ENCODE results near the gene OGG1. TPM values are rescaled to one million over a fixed set of nuclear protein-coding genes. Genes with fewer than 3 reads are reported as not detected.

The OGG1 gene
- total RNA-seq, 1 experiment from 2014 or later = 15.3 TPM

DNA sequence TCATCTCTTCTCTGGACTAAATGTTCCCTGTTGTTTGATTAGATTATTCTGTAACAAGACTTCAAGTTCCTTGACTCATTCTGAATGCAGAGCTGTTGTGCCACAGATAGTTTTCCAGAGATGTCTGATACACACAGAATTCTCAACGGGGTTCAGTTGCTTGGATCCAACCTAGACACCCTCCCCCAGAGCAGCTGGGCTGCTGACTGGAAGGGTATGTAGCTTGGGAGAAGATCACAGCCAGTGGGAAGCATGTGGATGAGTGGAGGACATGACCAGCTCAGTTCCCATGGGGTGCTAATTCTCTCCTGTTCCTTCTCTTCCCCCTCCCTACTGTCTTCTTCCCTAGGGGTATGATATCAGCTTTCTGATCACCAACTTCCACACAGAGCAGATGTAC, 53.7 kb downstream of the OGG1 start:
- Mint-ChIP-seq H3K36me3 (ENCODE audit: insufficient read depth, unreplicated experiment) (peaks cover 78% of the 10 kb centered on the region), H3K4me3 (ENCODE audit: unreplicated experiment) (no peak overlapping the region), H3K4me1 (ENCODE audit: insufficient read depth, unreplicated experiment) (no peaks in the 10 kb centered on the region), H3K27me3 (ENCODE audit: insufficient read depth, unreplicated experiment) (no peaks in the 10 kb centered on the region), H3K9me3 (ENCODE audit: unreplicated experiment) (no peaks in the 10 kb centered on the region), H3K27ac (ENCODE audit: low read depth, unreplicated experiment) (peak overlapping the region; percentile 41)
- ChIA-PET CTCF (interaction anchor here (0.5 to 1.4 kb wide), 4 partner anchors 87 to 379 kb away, joined by 3 to 6 read pairs (median 3); no protein-coding TSS in a partner anchor), POLR2A (interaction anchor here (2.4 kb wide), 1 partner anchor 10 kb away, joined by 9 read pairs; the partner anchor contains the start of gene ARPC4)
- no TSS peak for BruUV-seq (replicated peaks)
- TF ChIP-seq, protein P1, sequence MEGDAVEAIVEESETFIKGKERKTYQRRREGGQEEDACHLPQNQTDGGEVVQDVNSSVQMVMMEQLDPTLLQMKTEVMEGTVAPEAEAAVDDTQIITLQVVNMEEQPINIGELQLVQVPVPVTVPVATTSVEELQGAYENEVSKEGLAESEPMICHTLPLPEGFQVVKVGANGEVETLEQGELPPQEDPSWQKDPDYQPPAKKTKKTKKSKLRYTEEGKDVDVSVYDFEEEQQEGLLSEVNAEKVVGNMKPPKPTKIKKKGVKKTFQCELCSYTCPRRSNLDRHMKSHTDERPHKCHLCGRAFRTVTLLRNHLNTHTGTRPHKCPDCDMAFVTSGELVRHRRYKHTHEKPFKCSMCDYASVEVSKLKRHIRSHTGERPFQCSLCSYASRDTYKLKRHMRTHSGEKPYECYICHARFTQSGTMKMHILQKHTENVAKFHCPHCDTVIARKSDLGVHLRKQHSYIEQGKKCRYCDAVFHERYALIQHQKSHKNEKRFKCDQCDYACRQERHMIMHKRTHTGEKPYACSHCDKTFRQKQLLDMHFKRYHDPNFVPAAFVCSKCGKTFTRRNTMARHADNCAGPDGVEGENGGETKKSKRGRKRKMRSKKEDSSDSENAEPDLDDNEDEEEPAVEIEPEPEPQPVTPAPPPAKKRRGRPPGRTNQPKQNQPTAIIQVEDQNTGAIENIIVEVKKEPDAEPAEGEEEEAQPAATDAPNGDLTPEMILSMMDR (IDR thresholded peaks at IDR 0.05; ENCODE audit: unreplicated experiment) = no peak
- no peak for DNase-seq (ENCODE audit: unreplicated experiment)
- intact Hi-C loops (cut with micrococcal nuclease) = no loop called here

DNA sequence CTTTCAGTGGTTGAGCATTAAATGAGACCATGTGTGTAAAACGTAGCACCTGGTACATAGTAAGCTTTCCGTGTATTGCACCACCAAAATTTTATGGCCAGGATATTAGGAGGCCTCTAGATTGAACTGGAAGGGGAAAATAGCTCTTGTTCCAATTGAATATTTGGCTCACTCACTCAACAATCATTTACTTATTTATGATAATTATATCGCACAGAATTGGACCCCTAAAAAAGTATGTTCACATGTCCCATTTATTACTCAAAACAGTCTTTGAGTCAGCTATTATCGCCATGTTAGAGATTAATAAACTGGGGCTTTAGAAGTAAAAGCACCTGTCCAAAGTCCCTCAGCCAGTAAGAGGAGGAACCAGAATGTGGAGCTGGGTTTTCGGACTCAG, 55.2 kb downstream of the OGG1 start:
- intact Hi-C loops (cut with micrococcal nuclease) = no loop called here
- POLR2A ChIA-PET = interaction anchor here (0.6 to 2.4 kb wide), 5 partner anchors 12 to 165 kb away, joined by 3 to 9 read pairs (median 4); partner anchors contain the start of genes ARPC4 and RPUSD3
- CTCF ChIA-PET = interaction anchor here (0.6 to 1.0 kb wide), 6 partner anchors 13 to 411 kb away, joined by 3 to 5 read pairs (median 3); partner anchors contain the start of genes ARPC4 and TADA3

DNA sequence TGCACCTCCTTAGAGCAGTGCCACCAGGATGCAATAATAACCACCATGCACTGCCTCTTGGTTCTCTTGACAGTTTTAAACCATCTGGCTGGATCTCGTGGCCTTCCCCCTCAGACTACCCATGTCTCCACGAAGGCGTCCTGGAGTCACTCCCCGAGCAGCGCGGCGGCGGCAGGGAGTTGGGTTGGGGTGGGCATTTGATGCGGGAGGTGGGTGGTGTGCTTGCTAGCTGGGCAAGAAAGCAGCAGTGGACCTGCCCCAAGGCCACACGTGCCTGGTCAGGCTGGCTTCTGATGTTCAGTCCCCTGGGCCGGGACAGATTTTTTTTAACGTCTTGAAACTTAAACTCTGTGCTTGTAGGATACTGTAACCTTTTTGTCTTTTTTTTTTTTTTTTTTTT, 56.4 kb downstream of the OGG1 start:
- H3K4me3 Mint-ChIP-seq (ENCODE audit: unreplicated experiment) = no peak overlapping the region
- no peak overlapping the region for H3K27ac Mint-ChIP-seq (ENCODE audit: low read depth, unreplicated experiment)
- H3K4me1 Mint-ChIP-seq (ENCODE audit: insufficient read depth, unreplicated experiment) = peaks cover 17% of the 10 kb centered on the region
- no peaks in the 10 kb centered on the region for H3K27me3 Mint-ChIP-seq (ENCODE audit: insufficient read depth, unreplicated experiment)
- DNase-seq (ENCODE audit: unreplicated experiment) = no peak
- TF ChIP-seq, protein P1 (IDR thresholded peaks at IDR 0.05; ENCODE audit: unreplicated experiment) = no peak
- H3K36me3 Mint-ChIP-seq (ENCODE audit: insufficient read depth, unreplicated experiment) = peaks cover 59% of the 10 kb centered on the region
- intact Hi-C loops (cut with micrococcal nuclease) = no loop called here
- H3K9me3 Mint-ChIP-seq (ENCODE audit: unreplicated experiment) = no peaks in the 10 kb centered on the region
- no TSS peak for BruUV-seq (replicated peaks)
- ChIA-PET POLR2A (interaction anchor here (1.7 to 3.9 kb wide), 3 partner anchors 13 to 38 kb away, joined by 3 to 23 read pairs (median 9); partner anchors contain the start of genes ARPC4, RPUSD3 and TADA3), CTCF (interaction anchor here (0.6 to 2.8 kb wide), 2 partner anchors 11 to 140 kb away, joined by 3 to 10 read pairs; no protein-coding TSS in a partner anchor)

More for the DNA sequence above, 55.2 kb downstream of the OGG1 start:
- Mint-ChIP-seq H3K27me3 (ENCODE audit: insufficient read depth, unreplicated experiment) (no peaks in the 10 kb centered on the region), H3K36me3 (ENCODE audit: insufficient read depth, unreplicated experiment) (peaks cover 63% of the 10 kb centered on the region), H3K9me3 (ENCODE audit: unreplicated experiment) (no peaks in the 10 kb centered on the region), H3K27ac (ENCODE audit: low read depth, unreplicated experiment) (no peak overlapping the region), H3K4me3 (ENCODE audit: unreplicated experiment) (no peak overlapping the region), H3K4me1 (ENCODE audit: insufficient read depth, unreplicated experiment) (peaks cover 9% of the 10 kb centered on the region)
- no peak for DNase-seq (ENCODE audit: unreplicated experiment)
- TF ChIP-seq, protein P1 (IDR thresholded peaks at IDR 0.05; ENCODE audit: unreplicated experiment) = no peak
- BruUV-seq (replicated peaks) = no TSS peak

Other genes with a start within 250 kb of the OGG1 start
- not detected in 2 replicates for gene LHFPL4, start 196.1 kb upstream of the OGG1 start, total RNA-seq (2022)
- 31.3 and 32.8 TPM in 2 replicates for gene MTMR14, start 100.4 kb upstream of the OGG1 start, total RNA-seq (2022)
- gene CPNE9, start 46.1 kb upstream of the OGG1 start, total RNA-seq (2022) = not detected in 2 replicates
- 19.9 and 21.4 TPM in 2 replicates for gene BRPF1, start 18.2 kb upstream of the OGG1 start, total RNA-seq (2022)
- 8.3 and 11.7 TPM in 2 replicates for gene CAMK1, start 20.0 kb downstream of the OGG1 start, total RNA-seq (2022)
- gene TADA3, start 42.5 kb downstream of the OGG1 start, total RNA-seq (2022) = 72.0 and 77.1 TPM in 2 replicates
- 122 and 132 TPM in 2 replicates for gene ARPC4, start 43.1 kb downstream of the OGG1 start, total RNA-seq (2022)
- gene TTLL3, start 60.3 kb downstream of the OGG1 start, total RNA-seq (2022) = 14.6 and 16.6 TPM in 2 replicates
- gene RPUSD3, start 94.1 kb downstream of the OGG1 start, total RNA-seq (2022) = 40.3 and 40.7 TPM in 2 replicates
- gene CIDEC, start 130.3 kb downstream of the OGG1 start, total RNA-seq (2022) = not detected in 2 replicates
- gene JAGN1, start 140.7 kb downstream of the OGG1 start, total RNA-seq (2022) = 49.7 and 55.4 TPM in 2 replicates
- 5.0 and 5.5 TPM in 2 replicates for gene IL17RE, start 152.9 kb downstream of the OGG1 start, total RNA-seq (2022)
- gene IL17RC, start 167.1 kb downstream of the OGG1 start, total RNA-seq (2022) = 25.7 and 30.1 TPM in 2 replicates
- 13.4 and 19.9 TPM in 2 replicates for gene CRELD1, start 183.9 kb downstream of the OGG1 start, total RNA-seq (2022)
- 0.83 and 1.3 TPM in 2 replicates for gene PRRT3, start 202.5 kb downstream of the OGG1 start, total RNA-seq (2022)
- 55.4 and 59.1 TPM in 2 replicates for gene EMC3, start 236.9 kb downstream of the OGG1 start, total RNA-seq (2022)